GM18499 (cell line): ENCODE data around the gene PFN2.
"Not testable (repeated sequence)": the region's sequence is repeated elsewhere in the genome, so short reads cannot be mapped to it uniquely, and the experiment has no call there.

Experiments used
- ATAC-seq: cut with Tn5 transposase; IDR thresholded peaks from one replicate; pipeline ENCODE4 v1.9.1; 2021; ENCODE audit warnings: moderate number of reproducible peaks; ENCODE audit not compliant: insufficient read depth, unreplicated experiment

The PFN2 gene

DNA sequence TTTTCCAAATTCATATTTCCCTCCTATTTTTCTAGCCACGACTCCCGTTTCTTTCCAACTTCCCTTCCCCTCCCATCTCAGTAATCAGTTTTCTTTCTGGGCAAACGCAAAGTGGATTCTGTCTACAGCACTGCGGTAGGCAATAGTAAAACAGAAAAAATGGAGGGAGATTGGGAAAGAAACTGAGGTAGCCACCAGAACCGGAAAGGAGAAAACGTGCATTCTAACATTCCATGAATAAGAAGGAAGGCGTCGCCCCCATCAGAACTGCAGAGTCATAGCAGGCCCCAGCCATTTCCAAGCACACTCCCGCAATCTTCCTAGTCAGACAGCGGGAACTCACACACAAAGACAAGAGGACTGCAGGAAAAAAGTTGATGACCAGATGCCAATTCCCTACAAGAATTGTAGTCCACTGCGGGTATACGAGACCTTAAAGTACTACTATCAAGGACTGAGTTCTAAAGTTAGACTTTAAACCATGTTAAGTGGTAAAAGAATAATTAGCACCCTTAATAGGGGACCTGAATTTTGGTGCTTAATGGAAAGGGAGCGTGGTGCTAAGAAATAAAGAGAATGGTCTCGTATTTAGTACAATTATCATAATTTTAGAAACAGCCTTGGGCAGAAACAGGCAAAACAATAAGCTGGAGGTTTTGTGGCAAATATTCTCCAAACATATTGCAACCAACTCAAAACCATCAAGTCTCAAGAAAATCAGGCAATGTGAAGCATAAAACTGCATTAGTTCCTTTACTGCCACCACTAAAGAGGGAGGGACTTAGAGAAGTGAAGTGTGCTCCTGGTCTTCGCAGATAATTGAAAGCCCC is 1.4 kb downstream of the PFN2 start:
- no peak for ATAC-seq

GRCh38 chr3:149968216-149968615 is 2.5 kb downstream of the PFN2 start:
- ATAC-seq: no peak

DNA sequence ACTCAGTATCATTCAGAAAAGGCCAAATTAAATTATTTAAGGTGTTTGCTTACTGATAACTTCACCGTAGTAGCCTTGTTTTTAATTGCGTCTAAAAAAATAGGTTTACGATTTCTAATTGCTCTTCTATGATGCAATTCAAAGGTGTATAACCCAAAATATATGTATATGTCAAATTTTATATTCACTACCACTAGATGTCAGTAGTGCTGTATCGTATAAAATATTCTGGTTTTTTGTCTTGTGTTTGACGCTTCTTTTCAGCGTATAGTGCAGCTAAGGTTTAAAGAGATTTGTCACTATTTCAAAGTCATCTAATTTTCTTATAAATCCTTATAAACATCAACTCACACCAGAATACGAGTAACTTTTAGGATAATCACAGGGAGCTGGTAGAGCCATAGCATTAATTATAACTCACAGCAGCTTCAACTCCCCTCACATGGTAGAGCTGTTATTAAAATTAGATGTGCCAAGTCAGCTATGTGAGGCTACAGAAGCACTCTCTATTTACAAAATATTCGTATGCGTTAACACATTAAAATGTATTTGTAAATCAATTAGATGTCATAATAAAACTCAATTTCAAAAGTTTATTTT is 3.5 kb downstream of the PFN2 start:
- no peak for ATAC-seq

GRCh38 chr3:149965278-149965677 is 5.4 kb downstream of the PFN2 start:
- ATAC-seq: no peak

- no peak for ATAC-seq
Observed at GRCh38 chr3:149964291-149964690, 6.4 kb downstream of the PFN2 start.

DNA sequence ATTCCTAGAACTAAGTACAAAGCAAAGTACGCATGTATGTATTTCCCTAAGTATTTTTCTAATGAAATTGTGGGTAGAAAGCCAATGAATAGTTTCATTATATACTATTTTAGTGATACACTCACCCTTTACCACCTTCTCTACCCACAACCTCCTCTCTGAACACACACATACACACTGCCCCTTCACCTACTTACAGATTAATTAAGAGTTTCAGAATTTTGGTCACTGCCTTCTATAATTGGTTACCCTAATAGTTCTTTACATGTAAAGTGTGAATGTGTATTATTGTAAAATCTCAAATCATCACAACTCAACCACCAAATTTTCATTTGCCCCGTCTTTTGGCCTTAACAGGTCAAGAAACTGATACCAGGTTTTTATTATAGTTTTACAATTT is 7.2 kb downstream of the PFN2 start:
- no peak for ATAC-seq

DNA sequence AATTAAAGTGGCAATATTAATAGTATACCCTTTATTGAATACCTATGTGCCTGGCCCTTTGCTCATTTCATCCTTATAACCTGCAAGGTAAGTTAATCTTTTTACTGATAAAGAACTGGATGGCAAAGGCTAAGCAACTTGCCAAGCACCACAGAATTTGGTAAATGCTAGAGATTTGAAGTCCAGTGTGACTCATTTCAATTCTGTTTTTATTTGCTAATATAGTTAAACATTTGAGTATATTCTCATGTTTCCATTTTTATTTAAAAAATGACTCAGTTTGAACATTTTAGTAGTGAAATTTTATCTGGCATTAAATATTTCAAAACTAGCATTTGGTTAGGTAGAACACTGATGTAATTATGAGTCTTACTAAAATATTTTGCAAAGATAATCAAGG is 11.3 kb downstream of the PFN2 start:
- no peak for ATAC-seq

GRCh38 chr3:149958171-149958796 is 12.4 kb downstream of the PFN2 start:
- ATAC-seq: no peak

- no peak for ATAC-seq
Observed at GRCh38 chr3:149957361-149958125, 13.2 kb downstream of the PFN2 start.

GRCh38 chr3:149955449-149955848 is 15.2 kb downstream of the PFN2 start:
- no peak for ATAC-seq

GRCh38 chr3:149954812-149955211 is 15.9 kb downstream of the PFN2 start:
- ATAC-seq: no peak

DNA sequence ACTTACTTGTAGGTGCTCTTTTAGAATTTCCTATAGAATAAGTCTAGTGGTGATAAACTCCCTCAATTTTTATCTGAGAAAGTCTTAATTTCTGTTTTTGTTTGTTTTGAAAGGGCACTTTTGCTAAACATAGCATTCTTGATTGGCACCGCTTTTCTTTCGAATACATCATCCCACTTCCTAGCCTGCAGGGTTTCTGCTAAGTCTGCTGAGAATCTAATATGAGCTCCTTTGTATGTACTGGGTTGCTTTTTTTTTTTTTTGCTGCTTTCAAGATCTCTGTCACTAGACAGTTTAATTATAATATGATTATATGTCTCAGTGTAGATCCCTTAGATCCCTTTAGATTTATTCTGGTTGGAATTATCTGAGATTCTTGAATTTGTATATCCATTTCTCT is 21.5 kb downstream of the PFN2 start:
- no peak for ATAC-seq

DNA sequence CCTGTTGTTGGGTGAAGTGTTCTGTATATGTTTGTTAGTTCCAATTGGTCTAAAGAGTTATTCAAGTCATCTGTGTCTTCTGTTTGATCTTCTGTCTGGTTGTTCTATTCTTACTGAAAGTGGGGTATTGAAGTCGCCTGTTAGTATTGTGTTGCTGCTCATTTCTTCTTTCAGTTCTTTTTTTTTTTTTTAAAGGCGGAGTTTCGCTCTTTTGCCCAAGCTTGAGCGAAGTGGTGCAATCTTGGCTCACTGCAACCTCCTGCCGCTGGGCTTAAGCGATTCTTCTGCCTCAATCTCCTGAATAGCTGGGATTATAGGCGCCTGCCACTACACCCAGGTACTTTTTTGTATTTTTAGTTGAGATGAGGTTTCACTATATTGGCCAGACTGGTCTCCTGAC is 23.5 kb downstream of the PFN2 start:
- ATAC-seq: no peak

GRCh38 chr3:149943966-149944365 is 26.7 kb downstream of the PFN2 start:
- not testable (repeated sequence) for ATAC-seq

DNA sequence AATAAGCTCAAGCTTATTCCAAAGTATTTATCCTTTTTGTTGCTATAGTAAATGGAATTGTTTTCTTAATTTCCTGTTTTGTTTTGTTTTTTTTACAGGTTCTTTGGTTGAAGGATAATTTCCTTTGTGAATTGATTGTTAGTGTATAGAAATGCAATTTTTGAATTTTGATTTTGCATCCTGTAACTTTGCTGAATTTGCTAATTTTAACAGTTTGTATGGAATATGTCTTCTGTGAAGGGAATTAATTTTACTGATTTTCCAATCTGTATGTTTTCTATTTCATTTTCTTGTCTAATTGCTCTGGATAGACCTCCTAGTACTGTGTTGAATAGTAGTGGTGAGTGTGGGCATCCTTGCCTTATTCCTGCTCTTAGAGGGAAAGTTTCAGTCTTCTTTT is 28.3 kb downstream of the PFN2 start:
- no peak for ATAC-seq

DNA sequence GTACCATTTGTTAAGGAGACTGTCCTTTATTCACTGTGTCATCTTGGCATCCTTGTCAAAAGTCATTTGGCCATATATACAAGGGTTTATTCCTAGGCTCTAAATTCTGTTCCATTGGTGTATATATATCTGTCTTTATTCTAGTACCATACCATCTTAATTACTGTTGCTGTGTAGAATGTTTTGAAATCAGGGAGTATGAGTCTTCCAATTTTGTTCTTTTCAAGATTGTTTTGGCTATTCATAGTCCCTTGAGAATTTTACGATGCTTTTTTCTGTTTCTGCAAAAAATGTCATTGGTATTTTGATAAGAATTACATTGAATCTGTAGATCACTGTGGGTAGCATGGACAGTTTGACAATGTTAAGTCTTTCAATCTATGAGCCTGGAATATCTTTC is 28.7 kb downstream of the PFN2 start:
- no peak for ATAC-seq

DNA sequence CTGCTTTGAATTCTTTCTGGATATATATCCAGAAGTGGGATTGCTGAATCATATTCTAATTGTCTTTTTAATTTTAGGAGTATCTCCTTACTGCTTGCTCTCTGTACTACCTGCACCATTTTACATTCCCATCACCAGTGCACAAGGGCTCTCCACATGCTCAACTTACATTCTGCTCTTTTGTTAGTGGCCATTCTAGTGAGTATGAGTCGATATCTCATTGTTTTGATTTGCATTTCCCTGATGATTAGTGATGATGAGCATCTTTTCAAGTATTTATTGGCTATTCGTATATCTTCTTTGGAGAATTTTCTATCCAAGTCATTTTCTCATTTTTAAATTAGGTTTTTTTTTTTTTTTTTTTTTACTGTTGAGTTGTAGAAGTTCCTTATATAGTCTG is 29.5 kb downstream of the PFN2 start:
- ATAC-seq: no peak

- ATAC-seq: not testable (repeated sequence)
Observed at GRCh38 chr3:149938392-149939055, 32.2 kb downstream of the PFN2 start.

GRCh38 chr3:149936812-149937230 is 33.9 kb downstream of the PFN2 start:
- no peak for ATAC-seq

- no peak for ATAC-seq
Observed at GRCh38 chr3:149934524-149934923, 36.2 kb downstream of the PFN2 start.
